Thoracic aorta (tissue), 2 donors: ENCODE results near the gene GLG1. TPM values are rescaled to one million over a fixed set of nuclear protein-coding genes. Genes with fewer than 3 reads are reported as not detected.

Experiments
- ATAC-seq: fragments of 150-250 bp; one replicate; pipeline ENCODE4 v1.8.0; 2017; ENCODE audit warnings: low read depth; ENCODE audit not compliant: insufficient number of reproducible peaks, low FRiP score
- DNase-seq: peaks from one replicate; pipeline ENCODE4 v3.0.0-alpha.2; 2020; ENCODE audit warnings: low spot score
- H3K27ac ChIP-seq, 2 donors: fragments of 200-600 bp; sonication (generic); 1 replicate in 1 of 2; 2 replicates in 1 of 2; pipeline ENCODE4 v1.5.1; 2016; ENCODE audit warnings: mild to moderate bottlenecking in 2 of 2, moderate library complexity in 2 of 2
- H3K27me3 ChIP-seq: fragments of 200-600 bp; sonication (generic); replicated peaks from 2 replicates; pipeline ENCODE4 v1.6.0; 2016; ENCODE audit warnings: mild to moderate bottlenecking; ENCODE audit not compliant: insufficient read depth
- H3K36me3 ChIP-seq: fragments of 200-600 bp; sonication (generic); one replicate; pipeline ENCODE4 v1.5.1; 2016
- H3K4me1 ChIP-seq, 2 donors: fragments of 200-600 bp; sonication (generic); 1 replicate in 1 of 2; 2 replicates in 1 of 2; pipeline versions ENCODE4 v1.5.1 to v1.6.0; 2016; ENCODE audit warnings: low read depth in 2 of 2, mild to moderate bottlenecking in 1 of 2; ENCODE audit not compliant: control insufficient read depth in 1 of 2
- H3K4me3 ChIP-seq: fragments of 200-600 bp; sonication (generic); 2 replicates; pipeline ENCODE4 v1.5.1; 2016; ENCODE audit warnings: mild to moderate bottlenecking
- H3K9me3 ChIP-seq: fragments of 200-600 bp; sonication (generic); 2 replicates; pipeline ENCODE4 v1.5.1; 2016
- CTCF ChIP-seq: fragments of 200-600 bp; sonication (generic); IDR thresholded peaks from one replicate; pipeline ENCODE4 v1.5.1; 2019; ENCODE audit warnings: antibody characterized with exemption
- total RNA-seq, 2 donors: library from RNA; depleted of rRNA; stranded (reverse); fragments of >200 nt; gene quantifications; one replicate each; pipeline versions ENCODE4 v1.1.0 to v1.2.3, GENCODE V29; 2016

GLG1 gene
- total RNA-seq, 2 donors from 2014 or later = 202 to 218 TPM

- Histone ChIP-seq H3K9me3 (no peaks in the 10 kb centered on the region), H3K27me3 (no peaks in the 10 kb centered on the region), H3K4me3 (no peak overlapping the region), H3K4me1 (peaks cover 0 to 1% of the 10 kb centered on the region in 2 donors), H3K36me3 (peaks cover 57% of the 10 kb centered on the region), H3K27ac (no peak overlapping the region)
- no peak for DNase-seq
- no peak for TF ChIP-seq CTCF
- no peak for ATAC-seq
Measured at GRCh38 chr16:74474416-74474815, 132.5 kb downstream of the GLG1 start.

- Histone ChIP-seq H3K4me3 (no peak overlapping the region), H3K27ac (no peak overlapping the region), H3K4me1 (no peaks in the 10 kb centered on the region), H3K36me3 (peaks cover 71% of the 10 kb centered on the region), H3K27me3 (no peaks in the 10 kb centered on the region), H3K9me3 (no peaks in the 10 kb centered on the region)
- no peak for TF ChIP-seq CTCF
- ATAC-seq (no peak), DNase-seq (no peak)
Measured at GRCh38 chr16:74472540-74472939, 134.4 kb downstream of the GLG1 start.

GRCh38 chr16:74472010-74472409 is 134.9 kb downstream of the GLG1 start:
- no peak overlapping the region for H3K4me3 ChIP-seq
- TF ChIP-seq CTCF = no peak
- peaks cover 67% of the 10 kb centered on the region for H3K36me3 ChIP-seq
- no peaks in the 10 kb centered on the region for H3K27me3 ChIP-seq
- no peak overlapping the region for H3K27ac ChIP-seq
- DNase-seq (no peak), ATAC-seq (no peak)
- H3K9me3 ChIP-seq = no peaks in the 10 kb centered on the region
- H3K4me1 ChIP-seq = no peaks in the 10 kb centered on the region

GRCh38 chr16:74469946-74470478 is 136.9 kb downstream of the GLG1 start:
- H3K36me3 ChIP-seq = peaks cover 63% of the 10 kb centered on the region
- ATAC-seq (no peak), DNase-seq (no peak)
- H3K27ac ChIP-seq = no peak overlapping the region
- H3K9me3 ChIP-seq = no peaks in the 10 kb centered on the region
- no peak for TF ChIP-seq CTCF
- no peaks in the 10 kb centered on the region for H3K4me1 ChIP-seq
- H3K27me3 ChIP-seq = no peaks in the 10 kb centered on the region
- H3K4me3 ChIP-seq = no peak overlapping the region

GRCh38 chr16:74468807-74469525 is 137.9 kb downstream of the GLG1 start:
- no peak for TF ChIP-seq CTCF
- H3K36me3 ChIP-seq = peaks cover 65% of the 10 kb centered on the region
- no peak overlapping the region for H3K4me3 ChIP-seq
- H3K27ac ChIP-seq = no peak overlapping the region
- ATAC-seq (no peak), DNase-seq (no peak)
- H3K27me3 ChIP-seq = no peaks in the 10 kb centered on the region
- H3K9me3 ChIP-seq = no peaks in the 10 kb centered on the region
- no peaks in the 10 kb centered on the region for H3K4me1 ChIP-seq
